Smooth muscle cell of the brain vasculature (primary cell): Measurements from ENCODE around the gene BCL11B.

ENCODE experiments used
- DNase-seq: peaks from one replicate; pipeline ENCODE4 v3.0.0-alpha.2; 2012; ENCODE audit warnings: low read depth, low spot score

The BCL11B gene

GRCh38 chr14:99256483-99256874 lies 15.5 kb downstream of the BCL11B start:
- no peak for DNase-seq

GRCh38 chr14:99255621-99256482 lies 16.1 kb downstream of the BCL11B start:
- no peak for DNase-seq

GRCh38 chr14:99254328-99255009 lies 17.5 kb downstream of the BCL11B start:
- DNase-seq = no peak

GRCh38 chr14:99253890-99254289 lies 18.1 kb downstream of the BCL11B start:
- no peak for DNase-seq

- DNase-seq = no peak
These were observed 18.8 kb downstream of the BCL11B start for GRCh38 chr14:99252940-99253868.

- DNase-seq = no peak
These were observed 19.5 kb downstream of the BCL11B start for GRCh38 chr14:99252443-99252939.

GRCh38 chr14:99251721-99252120 lies 20.3 kb downstream of the BCL11B start:
- no peak for DNase-seq

- DNase-seq = no peak
These were observed 21.3 kb downstream of the BCL11B start for GRCh38 chr14:99250636-99251208.

GRCh38 chr14:99249389-99249788 lies 22.6 kb downstream of the BCL11B start:
- no peak for DNase-seq

GRCh38 chr14:99248761-99249171 lies 23.2 kb downstream of the BCL11B start:
- no peak for DNase-seq

GRCh38 chr14:99247772-99248171 lies 24.2 kb downstream of the BCL11B start:
- DNase-seq = no peak

- no peak for DNase-seq
These were observed 24.8 kb downstream of the BCL11B start for GRCh38 chr14:99247101-99247729.

GRCh38 chr14:99246536-99247097 lies 25.4 kb downstream of the BCL11B start:
- DNase-seq = no peak

- no peak for DNase-seq
These were observed 26.2 kb downstream of the BCL11B start for GRCh38 chr14:99245564-99246511.

- no peak for DNase-seq
These were observed 26.9 kb downstream of the BCL11B start for GRCh38 chr14:99244941-99245563.

- no peak for DNase-seq
These were observed 27.6 kb downstream of the BCL11B start for GRCh38 chr14:99244367-99244901.

- no peak for DNase-seq
These were observed 28.9 kb downstream of the BCL11B start for GRCh38 chr14:99242816-99243721.

- DNase-seq = no peak
These were observed 29.8 kb downstream of the BCL11B start for GRCh38 chr14:99242238-99242637.
